NCI-H345 (cell line): ENCODE measurements around the gene PDXK.
A peak's percentile ranks its signal among the peaks of the same experiment; 100 is the strongest.
"Not testable (repeated sequence)": the region's sequence is repeated elsewhere in the genome, so short reads cannot be mapped to it uniquely, and the experiment has no call there.

Source experiments
- DNase-seq: peaks from one replicate; lab custom pipeline; 2025; lab: John Stamatoyannopoulos, UW

The PDXK gene

DNA sequence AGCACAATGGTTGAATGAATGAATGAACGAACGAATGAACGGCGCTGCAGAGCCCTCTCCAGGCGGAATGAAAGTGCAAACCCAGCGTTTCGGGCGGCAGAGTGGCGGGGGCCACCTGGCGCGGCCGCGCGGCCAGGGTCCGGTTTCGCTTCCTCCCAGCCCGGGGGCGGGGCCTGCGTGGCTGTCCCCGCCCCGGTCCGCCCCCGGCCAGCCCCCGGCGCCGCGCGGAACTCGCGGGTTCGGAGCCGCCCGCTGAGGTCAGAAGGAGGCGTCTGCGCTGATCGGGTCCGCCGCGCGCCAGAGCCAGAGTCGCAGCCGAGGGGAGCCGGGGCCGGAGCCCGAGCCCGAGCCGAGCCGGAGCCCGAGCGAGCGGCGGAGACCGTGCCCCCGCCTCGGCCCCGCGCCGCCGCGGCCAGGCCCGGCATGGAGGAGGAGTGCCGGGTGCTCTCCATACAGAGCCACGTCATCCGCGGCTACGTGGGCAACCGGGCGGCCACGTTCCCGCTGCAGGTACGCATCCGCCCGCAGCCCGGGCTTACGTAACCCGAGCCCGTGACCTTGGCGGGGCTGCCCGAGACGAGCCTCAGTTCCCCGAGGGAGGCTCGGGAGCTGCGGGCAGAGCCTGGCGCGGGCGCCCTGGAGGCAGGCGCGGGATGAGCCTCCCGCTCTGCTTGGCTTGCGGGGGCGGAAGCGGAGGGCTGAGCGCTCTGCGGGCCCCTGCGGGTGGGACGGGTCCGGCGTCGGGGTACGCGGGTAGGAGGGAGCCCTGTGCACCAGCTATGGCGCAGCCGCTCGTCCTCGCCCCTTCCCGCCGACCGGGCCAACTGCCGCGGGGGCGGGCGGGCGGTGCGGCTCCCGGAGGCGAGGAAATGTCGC, at the start of gene PDXK:
Gene PDXK, plus strand, starts transcription at position 258 of the 876 bp plus-strand sequence. Its CDS starts 166 bp downstream, at position 424.
- peak; percentile 83 for DNase-seq

DNA sequence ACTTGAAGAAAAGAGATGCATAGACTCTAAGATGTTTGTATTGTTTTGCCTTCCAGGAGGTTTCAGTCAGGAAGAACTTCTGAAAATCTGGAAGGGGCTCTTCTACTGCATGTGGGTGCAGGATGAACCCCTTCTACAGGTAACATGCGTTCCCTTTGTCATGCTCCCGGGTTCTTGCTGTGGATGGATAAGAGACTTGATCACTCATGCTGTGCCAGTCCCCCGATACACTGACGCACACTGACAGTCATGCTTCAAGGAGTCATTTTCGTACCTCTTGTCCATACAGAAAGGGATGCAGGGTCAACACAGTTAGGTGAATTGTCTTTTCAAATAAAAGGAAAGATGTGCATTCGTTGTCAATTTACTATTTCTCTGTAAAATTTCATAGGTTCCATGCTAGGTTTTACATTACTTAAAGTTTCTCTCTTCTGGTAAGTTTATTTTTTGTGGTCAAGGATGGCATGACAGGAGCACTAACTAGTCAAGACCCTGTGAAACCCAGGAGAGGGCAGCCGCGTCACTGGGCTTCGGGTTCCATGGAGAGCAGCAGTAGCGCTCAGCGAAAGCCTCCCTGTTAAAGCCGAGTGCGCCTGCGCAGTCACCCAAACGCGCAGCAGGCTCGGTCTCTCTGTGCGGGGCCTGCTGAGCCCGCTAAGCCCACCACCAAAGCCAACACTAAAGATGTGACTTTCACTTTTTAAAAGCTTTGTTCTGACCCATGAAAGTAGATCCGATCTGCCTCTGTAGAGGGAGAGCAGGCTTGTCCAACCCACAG, 48.9 kb upstream of the PDXK start:
- no peak for DNase-seq

DNA sequence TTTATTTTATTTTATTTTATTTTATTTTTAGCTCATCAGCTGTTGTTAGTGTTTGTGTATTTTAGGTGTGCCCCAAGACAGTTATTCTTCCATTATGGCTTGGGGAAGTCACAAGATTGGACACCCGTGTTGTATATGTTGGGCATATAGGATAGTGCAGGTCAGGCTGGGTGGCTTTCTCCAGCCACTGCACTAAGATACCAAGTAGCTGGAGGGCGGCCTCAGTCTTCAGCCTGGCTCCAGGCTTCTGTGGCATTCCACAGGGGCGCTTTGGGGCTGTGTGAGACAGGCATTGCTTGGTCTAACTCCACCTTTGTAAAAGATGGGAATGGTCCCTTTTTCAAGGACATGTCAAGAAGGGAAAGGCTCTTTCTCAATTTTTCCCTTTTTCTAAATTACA, 43.1 kb upstream of the PDXK start:
- DNase-seq = no peak

DNA sequence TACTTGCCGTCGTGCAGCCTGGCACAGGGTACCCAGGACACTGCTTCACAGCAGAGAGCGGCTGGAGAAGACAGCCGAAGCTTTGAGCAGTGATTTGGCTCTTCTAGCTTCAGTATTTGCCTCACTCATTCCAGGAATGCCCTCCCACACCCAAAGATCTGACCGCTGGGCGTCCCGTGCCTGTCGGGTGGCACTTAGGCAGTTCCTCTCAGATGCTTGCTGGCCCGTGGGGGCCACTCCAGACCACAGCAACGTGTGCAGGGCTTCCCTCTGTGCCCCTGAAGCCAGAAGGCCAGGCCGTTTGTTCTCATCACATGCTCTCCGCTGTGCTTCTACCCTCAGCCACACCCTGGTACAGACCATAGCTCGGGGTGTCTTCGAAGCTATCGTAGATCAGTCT, 42.5 kb upstream of the PDXK start:
- DNase-seq = no peak

DNA sequence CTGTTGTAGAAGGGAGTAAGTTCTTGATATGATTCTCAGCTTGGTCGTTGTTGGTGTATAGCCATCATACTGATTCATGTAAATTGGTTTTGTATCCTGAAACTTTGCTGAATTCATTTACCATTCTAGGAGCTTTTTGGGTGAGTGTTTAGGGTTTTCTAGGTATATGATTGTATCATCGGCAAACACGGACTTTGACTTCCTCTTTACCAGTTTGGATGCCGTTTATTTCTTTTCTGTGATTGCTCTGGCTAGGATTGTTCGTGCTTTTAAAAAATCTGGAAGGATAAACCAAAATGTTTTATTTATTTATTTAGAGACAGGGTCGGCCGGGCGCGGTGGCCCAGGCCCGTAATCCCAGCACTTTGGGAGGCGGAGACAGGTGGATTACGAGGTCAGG, 39.0 kb upstream of the PDXK start:
- DNase-seq = no peak

DNA sequence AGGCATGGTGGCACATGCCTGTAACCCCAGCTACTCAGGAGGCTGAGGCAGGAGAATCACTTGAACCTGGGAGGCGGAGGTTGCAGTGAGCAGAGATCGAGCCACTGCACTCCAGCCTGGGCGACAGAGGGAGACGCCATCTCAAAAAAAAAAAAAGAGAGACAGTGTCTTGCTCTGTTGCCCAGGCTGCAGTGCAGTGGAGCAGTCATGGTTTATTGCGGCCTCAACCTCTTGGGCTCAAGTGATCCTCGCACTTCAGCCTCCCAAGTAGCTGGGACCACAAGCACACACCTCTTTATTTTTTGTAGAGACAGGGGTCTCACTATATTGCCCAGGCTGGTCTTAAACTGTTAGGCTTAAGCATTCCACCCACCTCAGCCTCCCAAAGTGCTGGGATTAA, 38.5 kb upstream of the PDXK start:
- DNase-seq = not testable (repeated sequence)

DNA sequence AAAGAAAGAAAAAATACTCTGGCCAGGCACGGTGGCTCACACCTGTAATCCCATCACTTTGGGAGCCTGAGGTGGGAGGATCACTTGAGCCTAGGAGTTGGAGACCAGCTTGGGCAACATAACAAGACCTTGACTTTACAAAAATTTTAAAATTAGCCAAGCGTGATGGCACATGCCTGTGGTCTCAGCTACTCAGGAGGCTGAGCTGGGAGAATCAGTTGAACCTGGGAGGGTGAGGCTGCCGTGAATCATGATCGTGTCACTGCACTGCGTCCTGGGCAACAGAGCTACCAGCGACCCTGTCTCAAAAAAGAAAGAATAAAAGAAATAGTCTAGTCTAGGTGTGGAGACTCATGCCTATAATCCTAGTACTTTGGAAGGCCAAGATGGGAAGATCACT, 37.3 kb upstream of the PDXK start:
- no peak for DNase-seq

DNA sequence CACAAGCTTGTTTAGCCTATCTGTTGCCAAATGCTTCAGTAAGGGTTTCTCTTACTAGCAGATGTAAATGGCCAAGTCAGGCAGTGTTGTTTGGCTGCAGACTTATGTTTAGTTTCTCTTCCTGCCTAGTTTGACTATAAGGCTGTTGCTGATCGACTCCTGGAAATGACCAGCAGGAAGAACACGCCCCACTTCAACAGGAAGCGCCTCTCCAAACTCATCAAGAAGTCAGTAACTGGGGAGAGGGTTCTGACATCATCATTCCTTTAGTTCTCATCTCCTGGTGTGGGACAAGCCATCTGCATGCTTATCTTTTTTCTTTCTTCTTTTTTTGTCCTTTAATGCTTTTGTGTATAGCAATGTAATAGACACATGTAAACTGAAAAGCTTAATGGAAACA, 34.5 kb upstream of the PDXK start:
- no peak for DNase-seq

DNA sequence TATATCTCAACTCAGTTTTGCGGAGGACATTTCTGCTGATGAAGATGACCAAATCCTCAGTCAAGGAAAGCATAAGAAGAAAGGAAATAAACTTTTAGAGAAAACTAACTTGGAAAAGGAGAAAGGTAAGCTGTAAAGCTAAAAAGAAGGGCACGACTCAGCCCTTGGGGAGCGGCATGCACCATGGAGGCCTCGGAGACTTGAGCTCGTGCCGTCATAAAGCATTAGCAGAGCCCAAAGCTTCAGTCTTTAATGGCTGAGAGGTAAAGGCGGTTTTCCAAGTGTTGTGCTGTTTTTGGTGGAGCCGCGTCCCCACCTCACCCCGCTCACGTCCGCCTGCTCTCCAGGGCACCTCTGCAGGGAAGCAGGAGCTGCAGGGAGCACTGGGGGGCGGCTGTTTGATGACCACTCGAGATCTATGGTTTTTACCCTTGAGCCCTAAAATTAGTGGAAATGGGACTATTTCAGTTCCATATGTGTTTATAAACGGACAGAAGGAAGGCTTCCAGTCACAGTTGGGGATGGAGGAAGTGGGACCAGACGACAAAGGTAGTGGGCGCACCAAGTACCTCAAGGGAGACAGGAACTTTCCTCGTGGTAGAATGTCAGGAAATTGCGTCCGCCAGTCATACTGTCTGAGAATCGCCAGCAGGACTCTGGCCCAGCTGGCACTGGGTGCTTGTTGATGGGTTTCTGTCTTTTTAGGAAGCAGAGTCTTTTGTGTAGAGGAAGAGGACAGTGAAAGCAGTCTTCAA, 31.9 kb upstream of the PDXK start:
- DNase-seq = no peak

DNA sequence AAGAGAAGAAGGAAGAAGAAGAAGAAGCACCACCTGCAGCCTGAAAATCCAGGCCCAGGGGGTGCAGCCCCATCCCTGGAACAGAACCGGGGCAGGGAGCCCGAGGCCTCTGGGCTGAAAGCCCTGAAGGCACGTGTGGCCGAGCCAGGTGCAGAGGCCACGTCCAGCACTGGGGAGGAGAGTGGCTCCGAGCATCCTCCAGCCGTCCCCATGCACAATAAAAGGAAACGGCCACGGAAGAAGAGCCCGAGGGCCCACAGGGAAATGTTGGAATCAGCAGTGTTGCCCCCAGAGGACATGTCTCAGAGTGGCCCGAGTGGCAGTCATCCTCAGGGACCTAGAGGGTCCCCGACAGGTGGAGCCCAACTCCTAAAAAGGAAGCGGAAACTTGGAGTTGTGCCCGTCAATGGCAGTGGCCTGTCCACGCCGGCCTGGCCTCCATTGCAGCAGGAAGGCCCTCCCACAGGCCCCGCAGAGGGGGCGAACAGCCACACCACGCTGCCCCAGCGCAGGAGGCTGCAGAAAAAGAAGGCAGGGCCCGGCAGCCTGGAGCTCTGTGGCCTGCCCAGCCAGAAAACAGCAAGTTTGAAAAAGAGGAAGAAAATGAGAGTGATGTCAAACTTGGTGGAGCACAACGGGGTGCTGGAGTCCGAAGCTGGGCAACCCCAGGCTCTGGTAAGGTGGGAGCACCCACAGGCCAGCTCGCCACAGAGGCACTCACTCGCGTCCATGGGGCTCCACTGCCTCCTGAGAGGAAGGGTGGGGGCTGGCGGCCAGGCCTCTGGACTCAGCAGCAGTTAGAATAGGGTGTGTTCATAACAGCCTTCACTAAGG, 31.1 kb upstream of the PDXK start:
- DNase-seq = no peak

DNA sequence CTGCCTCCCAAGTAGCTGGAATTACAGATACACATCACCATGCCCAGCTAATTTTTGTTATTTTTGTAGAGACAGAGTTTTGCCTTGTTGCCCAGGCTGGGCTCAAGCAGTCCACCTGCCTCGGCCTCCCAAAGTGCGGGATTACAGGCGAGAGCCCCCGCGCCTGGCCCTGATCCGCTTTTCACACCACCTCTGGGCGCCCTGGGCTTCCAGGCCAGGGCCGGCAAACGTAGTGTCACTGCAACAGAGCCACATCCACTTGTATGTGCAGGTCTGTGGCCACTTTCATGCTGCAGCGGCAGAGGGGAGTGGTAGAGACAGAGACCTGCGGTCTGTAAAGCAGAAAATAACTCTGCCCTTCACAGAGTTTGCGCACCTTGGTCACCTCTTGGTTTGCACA, 30.0 kb upstream of the PDXK start:
- no peak for DNase-seq

DNA sequence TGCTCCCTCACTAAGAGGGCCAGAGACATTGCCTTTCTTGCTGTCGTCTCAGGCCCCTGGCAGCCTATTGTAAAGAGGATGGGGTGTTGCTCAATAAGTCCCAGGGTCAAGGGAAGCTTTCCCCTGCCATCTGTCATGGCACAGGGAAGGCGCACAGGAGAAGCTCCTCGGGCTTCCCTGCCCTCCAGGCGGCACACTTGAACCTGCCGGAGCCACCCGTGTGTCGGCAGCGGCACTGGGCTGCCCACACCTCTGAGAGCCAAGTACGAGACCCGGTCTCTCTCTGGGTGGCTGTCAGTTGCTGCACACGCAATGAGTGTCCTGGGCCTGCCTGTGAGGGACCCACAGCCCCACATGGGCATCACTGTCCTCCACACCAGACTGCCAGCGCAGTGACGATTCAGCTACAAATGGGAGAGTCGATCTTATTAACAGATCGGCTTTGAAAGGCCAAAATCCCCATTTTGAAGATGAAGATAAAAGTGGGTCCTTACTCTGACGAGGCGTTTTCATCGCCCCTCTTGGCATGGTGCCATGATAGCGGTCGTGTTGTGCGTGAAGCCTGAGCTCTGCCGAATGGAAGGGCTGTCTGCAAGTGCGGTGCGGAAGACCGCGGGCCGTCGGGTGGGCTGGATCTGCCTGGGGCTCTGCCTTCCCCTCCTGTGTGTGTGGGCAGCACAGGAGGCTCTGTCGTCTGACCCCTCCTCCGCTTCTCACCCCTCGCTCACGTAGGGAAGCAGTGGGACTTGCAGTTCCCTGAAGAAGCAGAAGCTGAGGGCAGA, 29.2 kb upstream of the PDXK start:
- DNase-seq = no peak

DNA sequence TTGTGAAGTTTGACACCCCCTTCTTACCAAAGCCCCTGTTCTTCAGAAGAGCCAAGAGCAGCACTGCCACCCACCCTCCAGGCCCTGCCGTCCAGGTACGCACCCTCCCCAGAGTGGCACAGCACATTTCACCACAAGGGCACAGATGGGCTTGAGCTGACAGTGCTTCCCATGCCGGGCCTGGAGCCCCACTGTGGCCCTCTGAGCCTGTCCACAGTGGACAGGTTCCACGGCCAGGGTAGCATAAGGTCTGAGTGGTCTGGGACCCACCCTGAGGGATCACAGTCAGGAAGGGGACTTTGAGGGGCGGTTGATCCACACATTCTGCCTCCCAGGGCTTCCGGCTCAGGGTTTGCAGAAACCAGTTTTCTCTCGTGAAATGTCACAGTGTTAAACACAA, 28.6 kb upstream of the PDXK start:
- DNase-seq = no peak

DNA sequence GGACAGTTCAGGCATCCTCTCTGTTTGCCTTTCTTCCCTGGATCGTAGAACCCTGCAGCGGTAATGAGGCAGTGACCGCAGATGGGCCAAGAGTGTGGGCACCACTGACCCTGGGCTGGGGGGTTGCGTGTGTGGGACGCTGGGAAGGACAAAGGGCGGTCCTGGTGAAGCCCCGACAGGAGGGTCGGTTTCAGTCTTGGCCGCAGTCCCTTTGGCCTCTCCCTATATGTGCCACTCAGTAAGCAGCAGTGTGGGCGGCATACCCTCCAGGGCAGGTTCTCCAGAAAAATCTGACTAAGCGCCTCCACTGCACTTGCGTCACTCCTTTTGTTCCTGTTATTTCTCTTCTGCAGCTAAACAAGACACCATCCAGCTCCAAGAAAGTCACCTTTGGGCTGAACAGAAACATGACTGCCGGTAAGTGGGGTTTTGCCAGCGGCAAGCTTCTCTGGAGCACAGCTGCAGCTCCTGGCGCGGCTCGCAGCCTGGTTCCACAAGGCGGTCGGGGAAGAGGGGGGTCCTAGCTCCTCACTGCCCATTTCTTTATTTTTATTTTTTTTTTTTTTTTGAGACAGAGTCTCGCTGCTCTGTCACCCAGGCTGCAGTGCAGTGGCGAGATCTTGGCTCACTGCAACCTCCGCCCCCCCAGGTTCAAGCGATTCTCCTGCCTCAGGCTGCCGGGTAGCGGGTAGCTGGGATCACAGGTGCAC, 27.7 kb upstream of the PDXK start:
- DNase-seq = no peak

DNA sequence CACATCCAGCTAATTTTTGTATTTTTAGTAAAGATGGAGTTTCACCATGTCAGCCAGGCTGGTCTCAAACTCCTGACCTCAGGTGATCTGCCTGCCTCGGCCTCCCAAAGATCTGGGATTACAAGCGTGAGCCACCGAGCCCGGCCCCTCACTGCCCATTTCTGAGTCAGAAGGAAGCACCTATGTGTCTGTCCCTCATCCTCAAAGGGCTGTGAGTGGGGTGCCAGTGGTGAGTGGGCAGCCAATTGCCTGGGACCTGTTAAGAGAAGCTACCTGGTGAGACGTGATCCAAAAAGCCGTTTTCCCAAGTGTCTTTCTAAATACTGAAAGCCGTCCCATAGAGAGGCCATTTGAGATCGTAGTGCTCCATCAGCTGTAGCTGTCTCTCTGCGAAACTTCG, 27.1 kb upstream of the PDXK start:
- no peak for DNase-seq

DNA sequence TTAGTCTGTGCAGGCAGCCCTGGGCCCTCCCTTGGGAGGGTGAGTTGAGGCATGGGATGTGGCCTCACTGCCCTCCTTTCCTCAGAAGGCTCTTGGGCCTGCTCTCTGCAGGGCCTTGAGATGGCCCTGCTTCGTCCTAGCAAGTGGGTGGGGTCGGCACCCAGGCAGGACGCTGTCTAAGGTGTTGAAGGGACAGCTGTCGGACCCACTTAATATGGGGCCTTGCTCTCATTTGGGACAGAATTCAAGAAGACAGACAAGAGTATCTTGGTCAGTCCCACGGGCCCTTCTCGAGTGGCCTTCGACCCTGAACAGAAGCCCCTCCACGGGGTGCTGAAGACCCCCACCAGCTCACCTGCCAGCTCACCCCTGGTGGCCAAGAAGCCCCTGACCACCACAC, 26.0 kb upstream of the PDXK start:
- DNase-seq = no peak

DNA sequence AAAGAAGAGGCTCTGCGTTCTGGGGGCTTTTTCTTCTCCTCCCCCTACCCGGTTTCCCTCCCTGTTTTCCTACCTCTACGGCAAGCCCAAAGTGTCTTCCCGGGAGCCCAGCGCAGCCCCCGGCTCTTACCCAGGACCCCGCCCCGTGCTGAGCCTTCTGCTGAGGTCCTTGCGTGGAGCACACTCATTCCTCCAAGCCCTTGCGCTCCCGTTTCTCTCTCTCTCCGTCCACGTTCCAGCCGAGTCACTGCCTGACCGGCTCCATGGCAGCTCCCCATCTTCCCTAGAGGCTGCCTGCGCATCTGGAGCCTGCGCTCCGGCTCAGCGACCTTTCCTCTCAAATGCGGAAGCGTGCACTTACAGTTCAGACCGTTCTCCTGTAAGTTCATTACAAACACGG, 24.9 kb upstream of the PDXK start:
- no peak for DNase-seq

DNA sequence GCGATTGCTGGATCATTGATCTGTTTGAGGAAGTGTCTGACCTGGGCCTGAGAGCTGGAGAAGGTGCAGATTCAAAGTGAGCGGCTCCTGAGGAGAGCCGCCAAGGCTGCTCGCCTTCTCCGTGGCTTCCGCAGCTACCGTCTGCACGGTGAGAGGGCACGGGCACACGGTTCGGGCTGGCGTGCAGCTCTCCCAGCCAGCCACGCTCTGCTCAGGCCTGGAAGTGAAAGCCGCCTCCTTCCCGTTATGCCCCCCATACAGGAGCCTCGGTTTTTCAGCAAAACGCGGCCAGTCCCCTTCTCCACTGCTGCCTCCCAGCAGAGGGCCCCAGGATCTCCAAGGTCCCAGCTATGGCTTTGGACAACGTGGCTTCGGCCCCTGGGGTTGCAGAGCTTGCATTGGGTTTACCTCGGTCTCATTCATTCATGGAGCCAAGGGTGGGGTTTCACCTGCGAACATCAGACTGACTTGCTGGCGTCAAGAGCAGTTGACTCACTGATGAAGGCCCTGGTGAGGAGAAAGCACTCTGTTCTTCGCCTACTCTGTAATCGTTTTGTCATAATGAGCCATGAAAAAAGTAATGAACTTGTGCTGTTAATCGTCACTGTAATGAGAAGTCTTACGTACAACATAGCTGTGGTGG, 24.4 kb upstream of the PDXK start:
- DNase-seq = no peak

DNA sequence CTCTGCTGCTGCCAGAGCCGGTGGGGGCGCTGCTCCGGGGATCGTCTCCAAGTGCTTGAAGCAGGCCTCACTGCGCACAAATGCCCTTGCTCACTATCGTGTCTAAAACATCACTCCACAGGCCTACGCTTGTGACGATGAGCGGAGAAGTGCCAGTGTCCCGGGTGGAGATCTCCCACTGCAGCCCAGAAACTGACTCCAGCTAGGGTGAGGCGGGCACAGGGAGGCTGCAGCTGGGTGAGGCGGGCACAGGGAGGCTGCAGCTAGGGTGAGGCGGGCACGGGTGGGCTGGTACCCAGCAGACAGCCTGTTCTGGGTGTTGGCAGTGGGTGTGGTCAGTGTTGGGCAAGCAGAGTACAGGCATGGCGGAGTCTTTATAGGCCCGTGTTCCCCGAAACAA, 22.7 kb upstream of the PDXK start:
- DNase-seq = no peak
